GM12874 (cell line): ENCODE measurements around the gene MOGAT1.

Experiments
- CTCF ChIP-seq: IDR thresholded peaks from 2 replicates; pipeline ENCODE4 v1.5.1; 2011; ENCODE audit warnings: low read depth, mild to moderate bottlenecking, control low read depth, low read length, moderate library complexity; ENCODE audit not compliant: insufficient read depth

MOGAT1 gene

DNA sequence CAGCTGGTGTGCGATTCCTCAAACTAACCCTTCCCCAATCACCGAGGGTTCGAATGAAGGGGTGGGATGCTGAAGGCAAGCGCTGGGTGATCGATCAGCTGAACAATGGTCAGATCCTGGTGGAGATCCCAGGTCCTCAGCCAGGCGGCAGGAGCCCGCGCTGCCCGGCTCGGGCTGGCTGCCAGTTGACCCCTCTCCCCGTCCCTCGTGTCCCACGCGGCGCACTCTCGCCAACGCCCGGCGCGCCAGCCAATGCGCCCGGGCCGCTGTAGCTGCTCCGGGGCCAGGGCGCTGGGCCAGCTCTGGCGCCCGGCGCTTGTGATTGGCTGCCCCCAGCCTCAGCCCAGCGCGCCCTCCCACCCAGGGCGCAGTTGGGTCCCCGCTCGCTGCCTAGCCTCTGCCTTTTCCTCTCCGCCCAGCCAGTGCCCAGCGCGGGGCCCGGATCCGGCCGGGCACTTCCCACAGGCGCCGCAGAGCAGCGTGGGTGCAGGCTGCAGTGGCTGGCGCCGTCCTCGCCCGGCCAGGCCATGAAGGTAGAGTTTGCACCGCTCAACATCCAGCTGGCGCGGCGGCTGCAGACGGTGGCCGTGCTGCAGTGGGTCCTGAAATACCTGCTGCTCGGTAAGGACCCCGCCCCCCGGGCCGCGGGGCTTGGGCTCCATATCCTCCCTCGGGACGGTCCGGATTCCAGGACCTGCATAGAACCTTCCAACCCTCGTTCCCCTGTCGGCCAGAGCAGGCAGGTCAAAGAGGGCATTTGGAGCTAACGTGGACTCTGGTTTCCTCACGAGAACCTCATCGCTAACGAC is at the start of gene MOGAT1:
Gene MOGAT1 (plus strand): TSS at position 400 of the 809 bp plus-strand sequence. CDS start 128 bp downstream, at position 528.
- TF ChIP-seq CTCF, result no peak

DNA sequence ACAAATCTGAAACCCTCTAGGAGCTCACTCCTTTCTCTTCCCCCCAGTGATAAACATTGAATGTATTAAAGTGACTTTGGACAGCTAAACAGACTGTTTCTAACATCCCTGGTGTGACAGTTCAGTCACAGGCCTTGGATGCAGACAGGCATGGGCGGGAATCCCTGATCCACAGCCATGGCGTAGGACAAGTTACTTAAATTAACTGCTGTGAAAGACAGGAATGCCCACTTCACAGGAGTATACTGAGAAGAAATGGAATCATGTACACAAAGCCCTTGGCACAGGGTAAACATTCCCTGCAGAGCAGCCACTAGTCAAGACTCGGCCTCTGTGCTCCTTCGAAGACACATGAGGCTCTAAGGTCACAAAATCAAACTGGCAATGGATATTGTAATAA is 49.6 kb upstream of the MOGAT1 start:
- TF ChIP-seq CTCF, result no peak

GRCh38 chr2:222622910-222623309 is 48.5 kb upstream of the MOGAT1 start:
- TF ChIP-seq CTCF, result no peak

- TF ChIP-seq CTCF, result no peak
Observed at GRCh38 chr2:222623756-222624309, 47.6 kb upstream of the MOGAT1 start.

- no peak for TF ChIP-seq CTCF
Observed at GRCh38 chr2:222627764-222628163, 43.7 kb upstream of the MOGAT1 start.

DNA sequence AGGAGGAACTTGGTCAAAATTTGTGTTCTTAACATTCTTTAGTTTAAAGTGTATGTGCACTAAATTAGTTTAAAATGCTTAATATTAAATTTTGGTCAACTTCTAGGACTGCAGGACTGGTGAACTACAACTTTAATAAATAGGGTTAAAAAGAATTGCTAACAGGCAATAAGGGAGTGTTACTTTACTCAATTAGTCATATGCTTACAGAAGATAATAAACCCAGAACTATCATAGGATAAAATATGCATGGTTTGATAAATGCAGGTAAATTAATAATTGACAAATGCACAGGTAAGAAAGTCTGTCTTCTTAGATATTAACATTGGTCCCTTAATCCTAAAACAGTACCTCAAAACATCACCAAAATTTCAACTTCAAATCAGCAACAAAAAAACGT is 36.2 kb upstream of the MOGAT1 start:
- TF ChIP-seq CTCF, result no peak

GRCh38 chr2:222637067-222637466 is 34.4 kb upstream of the MOGAT1 start:
- no peak for TF ChIP-seq CTCF
